Calu3 (cell line): ENCODE measurements around the gene EFNA2. TPM values are rescaled to one million over a fixed set of nuclear protein-coding genes. Genes with fewer than 3 reads are reported as not detected.

Experiments used
- BruUV-seq: library from RNA; stranded (reverse); fragments of 400-500 nt; replicated peaks from 2 replicates; lab custom pipeline; 2021; lab: Mats Ljungman, UMichigan
- CTCF ChIA-PET: fragments of 300-600 bp; sonication (Branson Sonifier 250); formaldehyde crosslinking; loops from one replicate; lab custom pipeline; 2022; ENCODE audit warnings: antibody characterized with exemption; lab: Charles Lee
- DNase-seq: peaks from one replicate; pipeline ENCODE4 v3.0.0; 2022
- H3K27ac Mint-ChIP-seq: one replicate; pipeline ENCODE4 v1.8.0; 2022; ENCODE audit warnings: mixed read lengths; ENCODE audit not compliant: unreplicated experiment
- H3K27me3 Mint-ChIP-seq: one replicate; pipeline ENCODE4 v1.8.0; 2022; ENCODE audit warnings: mixed read lengths; ENCODE audit not compliant: unreplicated experiment
- H3K36me3 Mint-ChIP-seq: one replicate; pipeline ENCODE4 v1.8.0; 2022; ENCODE audit warnings: mild to moderate bottlenecking, moderate library complexity, mixed read lengths; ENCODE audit not compliant: insufficient read depth, unreplicated experiment
- H3K4me1 Mint-ChIP-seq: one replicate; pipeline ENCODE4 v1.8.0; 2022; ENCODE audit warnings: mild to moderate bottlenecking, low read depth, mixed read lengths; ENCODE audit not compliant: unreplicated experiment
- H3K4me3 Mint-ChIP-seq: one replicate; pipeline ENCODE4 v1.8.0; 2022; ENCODE audit warnings: mild to moderate bottlenecking, low read depth, moderate library complexity, mixed read lengths; ENCODE audit not compliant: unreplicated experiment
- H3K9me3 Mint-ChIP-seq: one replicate; pipeline ENCODE4 v1.8.0; 2022; ENCODE audit warnings: low read depth, mixed read lengths; ENCODE audit not compliant: unreplicated experiment
- CTCF ChIP-seq: fragments of 200-600 bp; IDR thresholded peaks from one replicate; pipeline ENCODE4 v1.8.0; 2022; ENCODE audit warnings: antibody characterized with exemption; ENCODE audit not compliant: unreplicated experiment
- intact Hi-C: fragments of 100-400 bp; cut with micrococcal nuclease; formaldehyde crosslinking; loops from one replicate; pipeline ENCODE4 v1.10.0; 2022; ENCODE audit not compliant: unreplicated experiment
- total RNA-seq: library from RNA; stranded (reverse); gene quantifications from 2 replicates; pipeline ENCODE4 v1.2.3, GENCODE V29; 2022

Gene EFNA2
- total RNA-seq, 1 experiment from 2014 or later: 0.90 TPM

DNA sequence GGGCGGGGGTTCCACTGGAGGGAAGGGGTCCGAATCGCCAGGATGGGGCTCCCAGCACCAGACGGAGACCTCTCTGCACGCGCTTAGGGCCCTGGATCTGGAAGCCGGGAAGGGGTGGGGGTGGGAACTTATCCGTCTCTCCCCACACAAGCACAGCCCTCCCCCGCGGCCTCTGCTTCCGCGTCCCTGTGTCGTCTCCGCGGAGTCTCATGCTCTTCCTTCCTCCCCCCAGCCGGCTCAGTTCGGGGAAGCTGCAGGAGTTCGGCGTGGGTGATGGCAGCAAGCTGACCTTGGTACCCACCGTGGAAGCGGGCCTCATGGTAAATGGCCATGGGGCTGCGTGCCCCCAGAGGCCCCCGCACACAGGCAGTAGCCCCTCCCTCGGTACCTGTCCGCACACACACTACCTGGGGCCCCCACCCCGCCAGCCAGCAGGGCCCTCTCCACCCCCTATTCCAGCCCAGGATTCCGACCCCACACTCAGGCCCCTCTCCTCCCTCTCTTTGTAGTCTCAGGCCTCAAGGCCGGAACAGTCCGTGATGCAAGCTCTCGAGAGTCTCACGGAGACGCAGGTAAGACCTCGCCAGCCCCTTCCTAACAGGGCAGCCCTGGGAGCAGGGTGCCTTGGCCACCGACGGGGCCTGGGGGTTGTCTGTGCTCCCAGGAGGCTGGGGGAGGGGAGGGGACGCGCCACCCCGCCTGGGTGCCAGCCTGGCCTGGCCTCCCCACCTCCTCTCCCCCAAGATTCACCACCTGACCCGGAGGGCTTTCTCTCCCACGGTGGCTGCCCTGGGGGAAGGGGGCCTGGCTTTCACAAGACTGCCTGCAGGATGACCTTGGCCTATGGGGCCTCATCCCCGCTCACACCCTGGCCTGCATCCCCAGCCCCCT is 34.1 kb upstream of the EFNA2 start:
- Mint-ChIP-seq H3K4me1 (no peaks in the 10 kb centered on the region), H3K4me3 (peak overlapping the region; percentile 88), H3K9me3 (no peaks in the 10 kb centered on the region), H3K36me3 (peaks cover 78% of the 10 kb centered on the region), H3K27me3 (no peaks in the 10 kb centered on the region), H3K27ac (peak overlapping the region; percentile 93)
- CTCF ChIA-PET: no interaction called here
- intact Hi-C loops: no loop called here
- TF ChIP-seq CTCF: no peak
- TSS peak; percentile 43 for BruUV-seq
- DNase-seq: no peak

GRCh38 chr19:1252221-1252820 is 33.4 kb upstream of the EFNA2 start:
- intact Hi-C loops: no loop called here
- DNase-seq: peak; percentile 78
- BruUV-seq: no TSS peak

GRCh38 chr19:1252821-1253513 is 32.7 kb upstream of the EFNA2 start:
- Mint-ChIP-seq H3K27me3 (no peaks in the 10 kb centered on the region), H3K27ac (peak overlapping the region; percentile 93), H3K4me3 (peak overlapping the region; percentile 88), H3K36me3 (peaks cover 91% of the 10 kb centered on the region), H3K9me3 (no peaks in the 10 kb centered on the region), H3K4me1 (peaks cover 7% of the 10 kb centered on the region)
- TF ChIP-seq CTCF: no peak
- CTCF ChIA-PET: interaction anchor here (0.6 to 1.7 kb wide), 5 partner anchors 9 to 495 kb away, joined by 3 to 9 read pairs (median 6); no protein-coding TSS in a partner anchor
- intact Hi-C loops: no loop called here
- DNase-seq: peak; percentile 73
- BruUV-seq: no TSS peak

More at GRCh38 chr19:1252221-1252820, 33.4 kb upstream of the EFNA2 start:
- Mint-ChIP-seq H3K27ac (peak overlapping the region; percentile 93), H3K36me3 (peaks cover 84% of the 10 kb centered on the region), H3K27me3 (no peaks in the 10 kb centered on the region), H3K9me3 (no peaks in the 10 kb centered on the region), H3K4me3 (peak overlapping the region; percentile 88), H3K4me1 (peaks cover under 1% of the 10 kb centered on the region)
- CTCF ChIA-PET: interaction anchor here (0.7 to 1.7 kb wide), 3 partner anchors 8 to 495 kb away, joined by 3 to 9 read pairs (median 9); no protein-coding TSS in a partner anchor
- no peak for TF ChIP-seq CTCF

- Mint-ChIP-seq H3K36me3 (peaks cover 93% of the 10 kb centered on the region), H3K4me1 (peaks cover 8% of the 10 kb centered on the region), H3K4me3 (peak overlapping the region; percentile 88), H3K27me3 (no peaks in the 10 kb centered on the region), H3K27ac (peak overlapping the region; percentile 44), H3K9me3 (no peaks in the 10 kb centered on the region)
- intact Hi-C loops: no loop called here
- TF ChIP-seq CTCF: no peak
- CTCF ChIA-PET: interaction anchor here (1.4 to 1.7 kb wide), 3 partner anchors 8 to 13 kb away, joined by 6 to 9 read pairs (median 9); no protein-coding TSS in a partner anchor
- BruUV-seq: no TSS peak
- DNase-seq: peak; percentile 53
These were observed 32.1 kb upstream of the EFNA2 start for GRCh38 chr19:1253514-1254080.
